ENCODE results near the gene GABRB1. TPM values are rescaled to one million over a fixed set of nuclear protein-coding genes. Genes with fewer than 3 reads are reported as not detected.

The GABRB1 gene
- total and polyA plus RNA-seq, 2 of the 8 experiments (the other 6 are each of a cell fraction or from before 2014, with no cell fraction given), result 0.22 to 0.38 TPM

- no peak overlapping the region for H2AFZ ChIP-seq (ENCODE audit: low read length)
- H2BK20ac ChIP-seq (ENCODE audit: low read length), result no peak overlapping the region
- no peaks in the 10 kb centered on the region for H3K79me2 ChIP-seq (ENCODE audit: control insufficient read depth in 1 of 2, insufficient read depth in 2 of 2, low read length in 2 of 2)
- H3K36me3 ChIP-seq (ENCODE audit: control insufficient read depth in 2 of 4, insufficient read depth in 4 of 4, low read length in 3 of 4), result no peaks in the 10 kb centered on the region
- no peak overlapping the region for H3K56ac ChIP-seq (replicated peaks; ENCODE audit: insufficient read length, low read depth, low read length)
- H3K79me1 ChIP-seq (ENCODE audit: low read depth, low read length), result no peaks in the 10 kb centered on the region
- H4K91ac ChIP-seq (replicated peaks; ENCODE audit: insufficient read length, low read length), result no peak overlapping the region
- no peak overlapping the region for H2BK15ac ChIP-seq (ENCODE audit: low read length)
- DNase-seq (ENCODE audit: low read depth in 1 of 2, low spot score in 2 of 2), result no peak
- H2BK5ac ChIP-seq (ENCODE audit: low read depth, low read length), result no peak overlapping the region
- no peak overlapping the region for H3K4me2 ChIP-seq (ENCODE audit: insufficient read depth in 1 of 2, low read depth in 2 of 2, low read length in 2 of 2)
- TF ChIP-seq ATF3 (IDR thresholded peaks at IDR 0.05; ENCODE audit: insufficient read depth, low read depth, low read length) (no peak), SRF (IDR thresholded peaks at IDR 0.05; ENCODE audit: low read depth, low read length) (no peak), EGR1 (IDR thresholded peaks at IDR 0.05; ENCODE audit: borderline replicate concordance, low read depth, low read length) (no peak), EZH2 (IDR thresholded peaks at IDR 0.05; ENCODE audit: low read depth, low read length, severe bottlenecking) (no peak), TBP (IDR thresholded peaks at IDR 0.05; ENCODE audit: low read depth, low read length) (no peak), RNF2 (IDR thresholded peaks at IDR 0.05; ENCODE audit: borderline replicate concordance, low read depth, low read length, missing control alignments, poor library complexity, severe bottlenecking) (no peak), ASH2L (IDR thresholded peaks at IDR 0.05; ENCODE audit: low read length) (no peak), RBBP5 (IDR thresholded peaks at IDR 0.05; ENCODE audit: borderline replicate concordance, low read depth, low read length) (no peak), NANOG (IDR thresholded peaks at IDR 0.05; ENCODE audit: insufficient read depth, low read depth, low read length, poor library complexity, severe bottlenecking) (no peak), HDAC6 (IDR thresholded peaks at IDR 0.05; ENCODE audit: low read depth, low read length) (no peak), SUZ12 (IDR thresholded peaks at IDR 0.05; ENCODE audit: low read length) (no peak)
- CTCF ChIA-PET (ENCODE audit: partially characterized antibody), result no interaction called here
- H3K9me3 ChIP-seq (ENCODE audit: insufficient read depth in 2 of 2, low read depth in 1 of 2, low read length in 1 of 2), result no peaks in the 10 kb centered on the region
- POLR2A ChIA-PET (ENCODE audit: partially characterized antibody), result no interaction called here
- H3K18ac ChIP-seq (ENCODE audit: extremely low read depth, low read length), result no peak overlapping the region
- H3K27me3 ChIP-seq (replicated peaks in 1 of 4; ENCODE audit: control insufficient read depth in 3 of 4, extremely low read depth in 1 of 4, insufficient read depth in 3 of 4, low read length in 3 of 4), result no peaks in the 10 kb centered on the region
- no peak overlapping the region for H3K4ac ChIP-seq (replicated peaks; ENCODE audit: insufficient read length, low read depth, low read length)
- WGBS, 2 experiments (ENCODE audit: extremely low coverage in 1 of 2, insufficient coverage in 1 of 2, insufficient read length in 1 of 2, insufficient replicate concordance in 2 of 2, low coverage in 1 of 2, low lambda C conversion rate in 2 of 2, missing lambda C conversion rate in 1 of 2), result 92% methylated on average over 1 of the region's 1 CpG; no CpG with 5 or more reads in 1 of the 2 experiments
- no peak overlapping the region for H3K23ac ChIP-seq (ENCODE audit: insufficient read length)
- no peak overlapping the region for H2BK120ac ChIP-seq (replicated peaks; ENCODE audit: low read depth, low read length)
- no peaks in the 10 kb centered on the region for H3K4me1 ChIP-seq (replicated peaks in 1 of 4; ENCODE audit: control insufficient read depth in 3 of 4, insufficient read depth in 4 of 4, low read length in 3 of 4)
- H2BK12ac ChIP-seq (ENCODE audit: low read depth, low read length), result no peak overlapping the region
- H3K4me3 ChIP-seq (ENCODE audit: extremely low read depth in 1 of 4, insufficient read depth in 2 of 4, low read depth in 3 of 4, low read length in 4 of 4), result no peak overlapping the region
- H4K5ac ChIP-seq (ENCODE audit: insufficient read length, low read depth, low read length), result no peak overlapping the region
- no peaks in the 10 kb centered on the region for H3K23me2 ChIP-seq (ENCODE audit: low read depth, low read length)
- no peak overlapping the region for H3K27ac ChIP-seq (ENCODE audit: low read depth, low read length)
- no peak overlapping the region for H2AK5ac ChIP-seq (ENCODE audit: low read depth, low read length)
- no peak for FAIRE-seq
- no peak overlapping the region for H3K9ac ChIP-seq (replicated peaks in 1 of 4; ENCODE audit: extremely low read depth in 1 of 4, low read depth in 3 of 4, low read length in 3 of 4)
- no peak overlapping the region for H4K8ac ChIP-seq (ENCODE audit: extremely low read depth, insufficient read depth, low read length)
- H4K20me1 ChIP-seq (replicated peaks in 1 of 2; ENCODE audit: control insufficient read depth in 1 of 2, insufficient read depth in 2 of 2, low read length in 2 of 2), result no peaks in the 10 kb centered on the region
- H3K14ac ChIP-seq (ENCODE audit: insufficient read length), result no peak overlapping the region
Observed at GRCh38 chr4:47432749-47433148, 401.4 kb downstream of the GABRB1 start.

All from H1 (cell line).